GM19099 (cell line): ENCODE results near the gene SLC7A11.

Experiments used
- POLR2A ChIP-seq: IDR thresholded peaks from 3 replicates; pipeline ENCODE4 v1.6.1; 2011; ENCODE audit warnings: low read depth; ENCODE audit not compliant: insufficient read length; ENCODE audit errors: extremely low read depth

SLC7A11 gene

GRCh38 chr4:138255917-138256597 is 13.9 kb upstream of the SLC7A11 start:
- TF ChIP-seq POLR2A = no peak

- TF ChIP-seq POLR2A = no peak
Measured at GRCh38 chr4:138252551-138252950, 10.4 kb upstream of the SLC7A11 start.

DNA sequence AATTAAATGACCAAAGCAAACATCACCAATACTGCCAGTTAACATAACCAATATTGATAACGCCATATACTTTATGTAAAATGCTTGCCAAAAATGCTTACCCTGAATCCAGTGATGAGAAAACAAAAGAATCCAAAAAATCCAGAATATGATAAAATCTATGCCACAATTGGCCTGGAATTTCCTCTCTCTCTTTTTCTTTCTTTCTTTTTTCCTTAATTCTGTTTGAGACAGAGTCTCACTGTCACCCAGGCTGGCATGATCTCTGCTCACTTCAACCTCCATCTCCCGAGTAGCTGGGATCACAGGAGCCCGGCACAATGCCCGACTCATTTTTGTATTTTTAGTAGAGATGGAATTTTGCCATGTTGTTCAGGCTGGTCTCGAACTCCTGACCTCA is 9.8 kb upstream of the SLC7A11 start:
- no peak for TF ChIP-seq POLR2A

- no peak for TF ChIP-seq POLR2A
Measured at GRCh38 chr4:138249132-138249531, 7.0 kb upstream of the SLC7A11 start.

- no peak for TF ChIP-seq POLR2A
Measured at GRCh38 chr4:138248058-138248457, 5.9 kb upstream of the SLC7A11 start.

DNA sequence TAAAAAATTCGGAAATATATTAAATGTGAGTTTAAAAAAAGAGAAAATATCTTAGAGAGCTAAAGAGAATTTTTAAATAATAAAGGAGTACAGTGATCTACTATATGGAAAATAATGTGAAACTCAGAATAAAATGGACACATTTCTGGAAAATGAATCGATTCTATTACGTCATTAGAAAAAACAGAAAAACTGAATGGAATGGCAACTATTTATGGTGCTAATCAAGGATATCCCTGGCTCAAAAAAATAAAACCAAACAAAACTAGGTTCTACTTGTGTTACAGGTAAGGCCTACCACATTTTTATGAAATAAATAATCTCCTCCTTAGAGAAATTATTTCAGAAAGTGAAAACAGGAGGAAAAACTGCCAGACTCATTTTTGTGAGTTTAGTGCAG is 5.5 kb upstream of the SLC7A11 start:
- TF ChIP-seq POLR2A = no peak

GRCh38 chr4:138243369-138243768 is 1.2 kb upstream of the SLC7A11 start:
- TF ChIP-seq POLR2A = no peak

DNA sequence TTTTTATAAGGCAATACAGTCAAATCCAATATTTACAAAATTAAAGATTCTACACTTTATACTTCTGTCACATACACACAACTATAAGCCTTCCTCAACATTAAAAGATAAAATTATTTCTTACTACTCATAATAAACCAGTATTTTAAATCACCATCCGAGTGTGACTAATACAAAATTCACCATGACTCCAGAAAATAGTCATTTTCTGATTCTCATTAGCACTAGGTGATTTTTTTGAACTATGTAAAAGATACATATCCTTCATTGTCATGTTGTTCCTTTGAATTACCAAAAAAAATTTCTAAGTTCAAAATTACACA is 646 bp upstream of the SLC7A11 start:
- TF ChIP-seq POLR2A = no peak

DNA sequence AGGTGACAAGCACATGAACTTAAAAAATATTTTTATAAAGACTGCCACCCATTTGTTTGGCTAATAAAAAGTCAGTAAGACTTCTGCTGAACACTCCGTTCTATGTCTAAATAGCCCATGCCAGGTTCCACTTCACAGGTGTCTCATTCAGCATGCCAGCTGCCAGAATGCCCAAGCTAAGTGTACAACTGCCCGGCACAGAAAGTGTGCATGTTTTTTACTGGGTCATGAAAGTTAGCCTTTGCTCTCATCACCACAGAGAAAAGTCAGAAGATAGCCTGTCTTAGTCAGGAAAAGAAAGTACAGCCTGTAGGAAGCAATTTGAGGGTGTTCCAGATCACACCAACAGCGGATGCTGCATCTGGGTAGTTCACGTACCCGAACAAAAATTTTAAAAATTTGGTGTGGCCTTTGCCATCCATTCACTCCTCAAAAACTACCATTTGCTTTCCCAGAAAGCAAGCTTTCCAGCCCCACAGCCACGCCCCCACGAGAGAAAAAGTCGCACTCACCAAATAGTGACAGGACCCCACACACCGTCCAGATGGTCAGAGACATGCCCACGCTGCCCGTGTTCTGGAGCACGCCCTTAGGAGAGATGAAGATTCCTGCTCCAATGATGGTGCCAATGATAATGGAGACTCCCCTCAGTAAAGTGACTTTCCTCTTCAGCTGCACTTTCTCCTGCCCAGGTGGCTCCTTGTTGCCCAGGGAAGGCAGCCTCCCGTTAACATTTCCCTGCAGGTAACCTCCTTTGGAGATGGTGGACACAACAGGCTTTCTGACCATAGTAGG is 671 bp downstream of the SLC7A11 start:
- no peak for TF ChIP-seq POLR2A

DNA sequence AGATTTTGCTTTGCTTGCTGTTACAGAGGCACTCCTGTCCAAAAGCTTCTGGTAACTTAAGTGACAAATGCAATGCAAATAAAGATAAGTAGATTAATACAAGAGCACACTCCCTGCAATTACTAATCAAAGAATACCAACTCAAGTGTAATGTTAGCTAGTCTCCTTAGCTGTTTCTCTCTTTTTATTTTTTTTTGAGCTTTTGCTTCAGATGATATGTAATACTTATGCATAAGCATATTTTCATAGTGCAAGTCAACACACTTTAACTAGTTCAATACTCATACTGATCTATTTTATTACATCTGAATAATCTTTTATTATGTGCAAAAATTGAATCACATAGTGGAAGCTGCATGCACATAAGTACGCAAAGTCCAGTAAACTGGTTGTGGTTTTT is 2.7 kb downstream of the SLC7A11 start:
- no peak for TF ChIP-seq POLR2A

GRCh38 chr4:138238521-138239292 is 3.4 kb downstream of the SLC7A11 start:
- TF ChIP-seq POLR2A = no peak

DNA sequence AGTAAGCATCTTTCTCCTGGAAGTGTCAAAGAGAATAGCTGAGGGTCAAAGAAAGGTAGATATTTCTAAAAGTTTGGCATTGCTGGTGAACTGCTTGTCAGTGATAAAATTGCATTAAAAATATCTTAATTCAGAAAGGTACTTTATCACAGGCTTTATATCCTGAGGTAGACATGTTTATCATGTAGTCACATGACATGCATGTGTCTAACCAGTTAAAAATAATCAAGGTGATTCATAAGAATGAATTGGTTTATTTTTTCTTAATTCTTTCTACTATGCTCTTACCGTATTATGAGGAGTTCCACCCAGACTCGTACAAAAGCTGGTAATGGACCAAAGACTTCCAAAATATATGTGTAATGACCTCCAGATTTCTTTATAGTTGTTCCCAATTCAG is 6.1 kb downstream of the SLC7A11 start:
- no peak for TF ChIP-seq POLR2A

DNA sequence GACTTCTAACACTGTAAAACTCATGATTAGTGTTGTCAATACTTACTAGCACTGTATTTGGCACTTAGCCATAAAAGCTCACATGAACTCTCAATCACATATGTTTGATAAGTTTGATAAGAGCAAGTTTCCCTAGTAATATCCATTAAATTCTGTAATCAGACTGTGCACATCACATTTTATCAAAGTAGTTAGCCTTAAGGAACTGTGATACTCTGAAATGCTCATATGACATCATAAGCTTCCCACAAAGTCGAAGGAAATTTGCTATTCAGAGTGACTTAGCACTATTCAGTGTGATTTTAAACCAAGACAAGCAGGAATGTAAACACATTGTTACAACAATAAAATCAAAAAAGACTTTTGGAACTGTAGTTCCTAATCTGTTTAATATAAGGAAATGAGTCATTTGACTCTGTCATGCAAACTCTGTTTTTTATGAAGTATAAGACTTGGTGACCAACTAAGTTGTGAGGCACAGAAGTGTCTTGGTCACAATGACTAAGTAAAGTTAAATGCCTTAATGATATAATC is 6.7 kb downstream of the SLC7A11 start:
- no peak for TF ChIP-seq POLR2A

DNA sequence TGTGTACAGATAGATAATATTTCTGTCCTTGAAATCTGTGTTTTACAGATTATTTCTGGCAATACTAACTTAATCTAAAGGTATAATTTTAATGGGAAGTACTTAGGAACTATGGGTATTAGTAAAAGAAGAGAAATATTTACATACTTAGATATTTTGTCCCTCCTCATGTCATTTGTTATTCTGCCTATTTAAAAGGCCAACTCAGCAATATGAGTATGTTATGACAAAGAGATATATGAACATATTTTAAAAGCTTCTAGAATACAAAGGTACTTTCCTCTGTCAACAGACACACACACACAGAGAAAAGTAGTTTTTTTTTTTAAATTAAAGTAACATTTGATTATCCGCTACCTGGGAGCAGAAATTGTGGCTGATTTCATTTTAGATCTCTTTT is 7.9 kb downstream of the SLC7A11 start:
- no peak for TF ChIP-seq POLR2A

DNA sequence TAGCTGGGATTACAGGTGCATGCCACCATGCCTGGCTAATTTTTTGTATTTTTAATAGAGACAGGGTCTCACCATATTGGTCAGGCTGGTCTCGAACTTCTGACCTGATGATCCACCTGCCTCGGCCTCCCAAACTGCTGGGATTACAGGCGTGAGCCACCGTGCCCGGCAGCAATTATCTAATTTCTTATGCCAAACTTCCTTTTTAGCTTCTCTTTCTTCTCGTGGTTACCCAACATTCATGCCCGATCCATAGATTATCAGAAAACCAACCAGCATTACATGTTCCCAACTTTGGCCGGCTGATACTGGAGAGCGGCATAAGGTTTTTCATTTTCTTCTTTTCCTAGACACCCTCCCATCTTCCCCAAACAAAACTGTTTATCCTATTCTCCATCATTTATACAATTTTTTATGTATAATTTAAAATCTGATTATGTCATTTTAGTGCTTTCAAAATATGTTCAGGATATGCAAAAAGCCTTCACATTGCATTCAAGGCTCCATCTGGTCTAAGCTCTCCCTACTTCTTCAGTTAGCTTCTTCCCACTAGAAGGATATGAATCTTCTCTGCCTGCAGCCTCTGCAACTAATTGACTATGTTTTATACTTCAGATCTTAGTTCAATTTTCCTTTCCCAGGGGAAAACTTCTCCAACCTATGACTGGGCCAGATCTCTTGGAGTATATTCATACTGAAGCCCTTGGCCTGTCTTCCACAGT is 8.7 kb downstream of the SLC7A11 start:
- no peak for TF ChIP-seq POLR2A
